ENCODE measurements around the gene ZNF554.

Gene ZNF554
- 3.5 to 14.1 reads per million in 2 experiments for total RNA-seq

DNA sequence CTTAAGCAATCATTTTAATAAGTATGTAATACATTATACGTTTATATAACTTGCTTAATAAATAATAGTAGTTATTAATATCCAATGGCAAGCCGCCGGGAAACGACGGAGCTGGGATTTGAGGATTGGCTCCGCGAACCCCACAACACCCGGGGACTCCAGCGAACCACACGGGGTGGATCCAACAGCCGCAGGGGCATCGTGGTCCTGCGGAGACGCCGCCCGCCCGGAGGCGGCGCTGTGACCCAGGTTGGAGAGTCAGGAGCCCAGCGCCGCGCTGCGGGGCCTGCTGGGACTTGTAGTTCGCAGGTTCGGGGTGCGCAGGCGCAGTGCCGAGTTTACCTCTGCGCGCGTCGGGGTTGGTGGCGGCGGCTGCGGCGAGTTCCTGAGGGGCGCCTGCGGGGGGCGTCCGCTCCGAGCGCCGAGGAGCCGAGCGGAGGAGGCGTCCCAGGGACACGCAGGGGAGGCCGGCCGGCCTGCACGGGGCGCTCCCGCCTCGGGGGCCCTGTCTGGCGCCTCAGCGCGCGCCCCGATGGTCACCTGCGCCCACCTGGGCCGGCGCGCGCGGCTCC lies at the start of gene ZNF554:
TSS of gene ZNF554 (plus strand) at position 329 of the 572 bp plus-strand sequence. CDS start at position 533, 204 bp downstream.
- DNase-seq (ENCODE audit: low read depth), result peak; percentile 97

DNA sequence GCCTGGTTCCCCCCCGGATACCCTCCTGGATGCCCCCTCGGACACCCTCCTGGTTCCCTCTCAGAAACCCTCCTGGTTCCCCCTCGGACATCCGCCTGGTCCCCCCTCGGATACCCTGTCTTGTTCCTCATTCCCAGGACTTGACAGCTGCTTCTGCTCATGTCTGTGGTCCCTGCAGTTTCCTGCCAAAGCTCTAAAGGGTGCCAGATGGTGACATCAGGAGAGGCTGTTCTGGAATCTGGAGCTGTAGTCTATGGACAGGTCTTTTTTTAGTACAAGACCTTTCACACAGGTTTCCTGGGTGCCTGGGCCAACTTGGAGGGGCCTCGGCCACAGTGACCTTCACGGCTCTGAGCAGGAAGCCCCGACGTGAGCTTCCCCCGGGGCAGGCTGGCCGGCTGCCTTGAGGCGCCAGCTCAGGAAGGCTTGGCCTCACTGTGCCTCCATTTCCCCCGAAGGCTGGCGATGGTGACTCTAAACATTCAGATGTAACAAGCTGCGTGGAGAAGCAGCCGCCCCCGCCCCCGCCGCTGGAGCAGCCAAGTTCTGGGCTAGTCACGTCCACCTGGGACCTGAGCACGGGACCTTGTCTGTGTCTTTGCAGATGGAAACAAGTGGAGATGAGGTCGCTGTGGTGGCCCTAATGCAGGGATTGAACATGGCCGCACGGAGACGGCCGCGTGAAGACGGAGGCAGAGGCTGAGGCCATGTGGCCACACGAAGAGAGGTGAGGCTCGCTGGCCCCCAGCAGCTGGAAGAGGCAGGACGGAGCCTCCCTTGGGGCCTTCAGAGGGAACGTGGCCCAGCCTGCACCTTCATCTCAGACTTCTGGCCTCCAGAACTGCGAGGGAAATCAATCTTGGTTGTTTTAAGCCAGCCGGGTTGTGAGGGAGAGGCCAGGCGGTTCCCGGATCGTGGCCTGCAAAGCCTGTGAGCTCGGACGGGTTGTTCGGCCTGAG lies 49.3 kb upstream of the ZNF554 start:
- no peak for DNase-seq (ENCODE audit: low read depth)

DNA sequence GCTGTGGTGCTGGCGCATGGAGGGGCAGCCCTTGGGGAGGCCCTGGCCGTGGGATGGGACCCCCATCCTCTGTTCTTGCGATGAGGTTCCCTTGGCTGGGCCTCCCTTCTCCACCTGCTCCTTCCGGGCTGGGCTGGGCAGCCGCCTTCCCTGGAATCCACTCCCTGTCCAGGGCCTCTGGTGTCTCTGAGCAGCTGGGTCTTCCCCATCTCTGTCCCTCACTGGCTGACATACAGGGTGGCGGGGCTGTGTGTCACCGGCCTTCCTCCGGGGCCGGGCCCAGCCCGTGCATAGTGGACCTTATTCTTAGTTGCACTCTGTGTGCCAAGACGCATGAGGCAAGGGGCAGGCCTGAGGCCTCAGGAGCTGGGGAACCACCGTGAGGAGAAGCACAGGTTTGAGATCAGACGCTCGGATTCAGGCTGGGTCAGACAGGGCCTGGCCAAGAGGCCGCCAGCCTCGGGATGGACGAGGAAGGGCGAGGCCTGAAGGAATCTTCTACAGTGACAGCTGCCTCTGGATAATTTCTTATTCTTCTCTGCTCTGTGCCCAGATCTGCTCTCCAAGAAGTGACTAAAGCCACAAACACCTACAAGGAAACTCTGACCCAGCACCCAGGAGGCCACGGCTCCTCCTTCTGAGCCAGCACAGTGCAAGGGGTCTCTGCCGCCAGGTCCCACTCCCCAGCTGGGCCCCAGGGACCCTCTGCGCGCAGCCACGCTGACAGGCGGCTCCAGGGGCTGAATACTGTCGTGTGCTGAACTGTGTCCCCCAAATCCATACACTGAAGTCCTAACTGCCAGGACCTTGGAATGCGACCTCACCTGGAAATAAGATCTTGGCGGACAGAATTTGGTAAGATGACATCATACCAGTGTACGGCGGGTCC lies 47.6 kb upstream of the ZNF554 start:
- DNase-seq (ENCODE audit: low read depth), result no peak

DNA sequence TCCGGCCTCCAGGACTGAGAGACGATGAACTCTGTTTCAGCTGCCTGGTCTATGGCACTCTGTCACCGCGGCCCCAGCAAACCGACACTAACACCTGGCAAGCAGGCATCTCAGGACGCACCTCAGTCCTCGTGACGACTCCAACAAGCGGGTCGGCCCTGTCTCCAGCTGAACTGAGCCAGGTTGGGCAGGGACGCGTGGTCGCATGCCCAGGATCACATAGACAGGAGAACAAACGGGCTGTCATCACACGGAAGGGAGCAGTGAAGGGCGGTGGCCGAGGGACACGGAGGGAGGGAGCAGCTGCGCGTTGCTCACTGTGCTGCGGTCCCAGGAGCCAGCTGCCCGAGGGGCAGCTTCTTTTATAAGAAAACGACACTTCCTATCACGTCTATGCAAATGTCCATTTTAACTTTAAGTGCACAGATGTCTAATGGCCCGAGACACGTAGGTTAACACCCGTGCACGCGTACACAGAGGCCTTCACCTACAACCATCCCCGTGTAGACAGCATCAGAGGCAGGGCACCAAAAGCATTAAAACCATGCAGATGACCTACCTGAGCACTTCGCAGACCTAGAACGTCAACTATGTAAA lies 45.5 kb upstream of the ZNF554 start:
- DNase-seq (ENCODE audit: low read depth), result no peak

DNA sequence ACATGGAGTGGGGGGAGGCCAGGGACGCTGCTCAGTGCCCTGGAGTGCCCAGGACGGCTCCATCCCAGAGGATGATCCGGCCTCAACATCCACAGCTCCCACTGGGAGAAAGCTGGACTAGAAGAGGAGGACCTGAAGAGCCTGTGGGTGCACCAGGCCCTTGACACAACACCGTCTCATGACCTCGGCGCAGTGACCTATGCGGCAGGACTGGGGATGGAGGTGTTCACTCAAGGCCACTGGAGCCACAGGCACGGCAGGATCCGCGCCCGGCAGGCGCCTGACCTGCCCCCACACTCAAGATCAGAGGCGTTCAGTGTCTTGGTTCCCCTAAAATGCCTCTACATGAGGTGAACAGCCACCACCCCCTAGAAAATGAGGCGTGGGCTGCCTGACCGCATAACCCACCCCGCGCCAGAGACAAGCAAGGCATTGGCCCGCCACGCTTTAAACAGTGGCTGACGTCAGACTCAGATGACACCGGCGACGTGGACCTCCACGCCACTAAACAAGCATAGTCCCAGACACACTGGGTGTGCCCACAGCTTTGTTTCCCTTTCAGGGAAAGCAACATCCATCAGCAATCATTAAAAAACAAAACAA lies 44.6 kb upstream of the ZNF554 start:
- no peak for DNase-seq (ENCODE audit: low read depth)

DNA sequence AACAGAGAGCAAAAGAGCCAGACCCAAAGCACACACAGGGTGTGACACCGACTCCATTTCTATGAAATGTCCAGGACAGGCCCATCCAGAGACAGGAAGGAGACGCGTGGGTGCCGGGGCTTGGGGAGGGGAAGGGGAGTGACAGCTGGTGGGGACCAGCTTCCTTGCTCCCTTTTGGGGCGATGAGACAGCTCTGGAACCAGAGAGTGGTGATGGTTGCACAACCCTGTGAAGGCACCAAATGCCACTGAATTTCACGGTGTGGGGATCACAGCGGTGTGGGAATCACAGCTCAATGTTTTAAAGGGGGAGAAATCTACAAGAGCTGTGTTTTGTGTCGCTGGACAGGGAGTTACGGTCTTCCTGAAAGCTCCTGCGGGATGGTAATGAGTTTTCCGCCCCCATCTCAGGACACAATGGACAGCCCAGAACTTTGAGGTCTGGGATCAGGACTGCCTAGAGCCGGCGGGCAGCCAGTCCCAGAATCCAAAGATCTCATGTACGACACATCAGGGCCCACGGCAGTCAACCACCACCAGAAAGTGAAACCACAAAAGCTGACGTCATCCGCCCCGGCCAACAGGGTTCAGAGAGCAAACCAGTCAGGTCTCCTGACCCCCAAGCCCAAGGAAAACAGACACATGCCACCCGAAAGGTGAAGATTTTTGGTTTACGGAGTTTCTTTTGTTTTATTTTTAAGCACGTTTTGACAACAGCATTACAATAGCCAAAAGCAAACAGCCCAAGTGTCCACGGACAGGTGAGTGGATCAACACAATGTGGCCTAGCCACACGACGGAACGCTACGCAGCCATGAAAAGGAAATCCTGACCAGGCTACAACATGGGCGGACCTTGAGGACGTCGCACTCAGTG lies 43.9 kb upstream of the ZNF554 start:
- peak; percentile 41 for DNase-seq (ENCODE audit: low read depth)

DNA sequence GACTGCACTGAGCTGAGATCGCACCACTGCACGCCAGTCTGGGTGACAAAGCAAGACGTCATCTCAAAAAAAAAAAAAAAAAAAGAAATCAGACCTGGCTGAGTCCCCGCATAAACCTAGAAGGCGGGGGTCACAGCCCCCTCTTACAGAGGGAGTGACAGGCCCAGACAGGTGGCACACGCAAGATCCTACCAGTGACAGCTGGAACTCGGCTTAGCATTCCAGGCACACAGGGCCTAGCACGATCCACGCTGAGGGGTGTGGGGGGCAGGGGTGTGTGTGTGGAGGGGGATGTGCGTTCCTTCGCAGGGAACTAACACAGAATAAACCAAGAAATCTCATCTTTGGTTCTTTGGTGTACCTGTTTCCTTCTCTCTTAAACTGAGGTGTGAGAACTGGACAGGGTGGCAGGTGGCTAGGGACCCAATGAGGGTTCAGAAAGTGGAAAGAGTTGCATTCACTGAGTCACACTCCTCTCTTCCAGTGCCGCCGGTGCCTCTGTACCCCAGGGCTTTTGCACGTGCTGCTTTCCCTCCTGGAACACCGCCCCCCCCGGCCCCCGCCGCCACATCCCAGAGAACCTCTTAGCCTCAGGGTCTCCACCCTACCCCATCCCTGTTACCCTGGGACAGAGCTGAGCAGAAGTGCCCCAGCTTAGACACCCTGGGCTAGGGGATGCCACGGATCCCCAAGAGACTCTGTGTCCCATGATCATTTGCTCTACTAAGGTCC lies 41.5 kb upstream of the ZNF554 start:
- DNase-seq (ENCODE audit: low read depth), result no peak

DNA sequence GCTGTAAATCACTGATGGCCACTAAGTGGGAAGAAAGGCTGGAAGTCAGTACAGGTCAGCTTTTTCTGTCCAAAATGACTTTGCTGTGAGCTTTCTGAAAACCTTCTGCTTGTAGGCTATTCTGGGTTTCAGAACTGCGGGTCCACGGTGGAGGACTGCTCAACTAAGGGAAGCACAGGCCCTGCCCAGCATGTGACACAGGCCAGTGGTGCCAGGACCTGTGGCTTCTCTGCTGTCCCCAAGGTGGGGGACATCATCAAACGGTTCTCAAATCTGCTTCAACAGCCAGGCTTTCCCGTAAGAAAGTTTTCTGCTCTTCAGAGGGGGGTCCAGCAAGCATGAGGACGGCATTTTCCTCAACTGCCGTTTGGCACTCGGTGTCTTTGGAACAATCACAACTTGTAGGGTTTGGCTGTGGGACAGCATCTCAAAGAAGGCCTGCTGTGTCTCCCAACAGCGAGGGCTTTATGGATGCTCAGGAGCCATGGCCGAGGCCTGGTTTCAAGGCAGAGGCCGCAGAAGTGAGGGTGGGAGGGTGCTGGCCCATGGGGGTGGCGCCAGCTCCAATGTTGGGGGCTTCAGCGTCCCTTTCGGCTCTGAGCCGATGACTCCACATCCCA lies 40.4 kb upstream of the ZNF554 start:
- no peak for DNase-seq (ENCODE audit: low read depth)

DNA sequence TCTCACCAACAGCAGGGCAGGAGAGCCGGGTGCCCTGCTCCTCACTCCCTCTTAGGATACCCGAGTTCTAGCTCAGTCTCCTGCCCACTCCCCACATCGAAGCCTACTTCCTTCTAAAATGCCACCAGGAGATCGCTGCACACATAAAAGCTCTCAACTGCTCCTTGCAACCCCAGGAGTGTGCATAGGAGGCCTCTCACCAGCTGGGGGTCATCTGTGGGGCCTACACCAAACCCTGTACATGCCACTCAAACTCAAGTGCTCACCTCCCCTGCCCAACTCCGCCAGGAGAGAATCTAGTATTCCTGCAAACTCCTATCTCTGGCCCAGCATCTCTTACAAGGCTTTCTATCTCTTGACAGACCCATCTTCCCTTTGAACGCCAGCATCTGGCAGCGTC lies 39.4 kb upstream of the ZNF554 start:
- no peak for DNase-seq (ENCODE audit: low read depth)

DNA sequence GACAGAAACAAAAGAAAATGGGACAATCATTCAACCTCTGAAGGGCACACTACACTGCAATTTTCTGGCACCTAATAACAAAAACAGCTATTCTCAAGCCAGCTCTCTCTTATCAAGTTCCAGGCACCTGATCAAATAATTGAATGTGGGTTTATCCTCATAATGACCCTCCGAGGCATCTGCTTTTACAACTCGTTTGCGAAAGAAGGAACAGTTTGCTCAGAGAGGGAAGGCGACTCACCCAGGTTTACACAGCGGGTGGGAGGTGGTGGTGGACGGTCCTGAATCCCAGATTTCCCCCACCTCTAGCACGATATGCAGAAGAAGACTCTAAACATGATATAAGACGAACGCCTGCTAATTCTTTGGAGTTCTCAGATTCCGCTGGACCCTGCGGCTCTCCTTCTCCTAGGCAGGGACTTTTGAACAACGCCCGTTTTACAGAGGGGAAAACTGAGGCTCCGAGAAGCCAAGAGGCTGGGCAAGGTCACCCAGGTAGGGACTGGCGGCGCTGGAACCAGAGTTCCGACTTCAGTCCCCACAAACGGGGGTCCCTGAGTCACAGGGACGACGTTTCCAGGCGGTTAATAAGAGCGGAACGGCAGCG lies 37.2 kb upstream of the ZNF554 start:
- DNase-seq (ENCODE audit: low read depth), result no peak

DNA sequence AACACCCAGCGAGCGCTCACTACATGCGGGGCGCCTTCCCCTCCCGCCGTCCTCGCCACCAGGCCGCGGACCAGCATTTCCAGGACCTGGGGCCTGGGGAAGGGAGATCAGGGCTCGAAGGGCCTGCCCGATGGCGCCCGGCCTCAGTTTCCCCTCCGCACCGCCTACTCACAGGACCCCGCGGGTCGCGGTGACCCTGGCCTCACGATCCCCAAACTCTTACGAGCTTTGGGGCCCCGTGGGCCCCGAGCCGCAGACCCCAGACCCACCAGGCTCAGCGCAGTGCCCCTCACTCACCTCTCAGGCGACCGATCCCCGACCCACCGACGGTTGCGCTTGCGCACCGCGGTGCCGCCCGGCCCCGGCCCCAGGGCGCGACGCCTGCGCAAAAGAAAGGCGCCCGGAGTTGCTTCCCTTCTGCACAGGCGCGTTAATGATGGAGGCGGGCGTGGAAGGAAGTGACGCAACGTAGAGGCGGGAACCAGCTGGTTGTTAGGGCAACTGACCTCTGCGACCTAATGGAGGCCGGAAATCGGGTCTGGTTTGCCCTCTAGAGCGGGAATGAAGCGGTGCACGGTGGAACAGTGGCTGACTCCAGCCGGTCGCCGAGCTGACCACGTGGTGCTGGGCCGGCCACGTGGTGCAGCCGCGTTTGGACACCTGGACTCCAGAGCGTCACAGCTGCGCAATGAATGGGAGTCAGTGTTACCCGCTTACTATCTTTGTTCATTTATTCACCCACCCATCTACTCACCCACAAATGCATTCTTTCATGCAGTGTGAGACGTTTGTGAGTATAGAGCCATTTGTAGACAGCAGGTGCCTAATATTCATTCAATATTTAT lies 36.5 kb upstream of the ZNF554 start, which contains the start of gene SGTA:
TSS of gene SGTA (minus strand) at position 338 of the 845 bp plus-strand sequence. CDS start 14,205 bp downstream, outside the sequence.
- DNase-seq (ENCODE audit: low read depth), result peak; percentile 93

DNA sequence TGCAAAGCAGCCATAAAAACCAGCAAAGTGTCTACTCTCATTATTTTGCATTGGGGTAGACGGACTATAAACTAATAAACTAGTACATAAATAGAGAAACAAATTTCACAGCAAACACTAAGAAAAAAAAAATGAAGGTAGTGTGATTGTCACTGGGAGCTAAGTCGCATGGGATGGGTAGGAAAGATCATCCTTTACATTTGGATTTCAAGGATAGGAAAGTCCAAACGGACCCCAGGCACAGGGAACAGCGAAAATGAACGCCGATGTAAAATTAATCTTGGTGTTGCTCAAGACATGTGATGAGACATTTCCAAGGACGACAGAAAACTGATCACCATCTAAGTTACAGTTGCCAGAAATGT lies 35.9 kb upstream of the ZNF554 start:
- DNase-seq (ENCODE audit: low read depth), result no peak

DNA sequence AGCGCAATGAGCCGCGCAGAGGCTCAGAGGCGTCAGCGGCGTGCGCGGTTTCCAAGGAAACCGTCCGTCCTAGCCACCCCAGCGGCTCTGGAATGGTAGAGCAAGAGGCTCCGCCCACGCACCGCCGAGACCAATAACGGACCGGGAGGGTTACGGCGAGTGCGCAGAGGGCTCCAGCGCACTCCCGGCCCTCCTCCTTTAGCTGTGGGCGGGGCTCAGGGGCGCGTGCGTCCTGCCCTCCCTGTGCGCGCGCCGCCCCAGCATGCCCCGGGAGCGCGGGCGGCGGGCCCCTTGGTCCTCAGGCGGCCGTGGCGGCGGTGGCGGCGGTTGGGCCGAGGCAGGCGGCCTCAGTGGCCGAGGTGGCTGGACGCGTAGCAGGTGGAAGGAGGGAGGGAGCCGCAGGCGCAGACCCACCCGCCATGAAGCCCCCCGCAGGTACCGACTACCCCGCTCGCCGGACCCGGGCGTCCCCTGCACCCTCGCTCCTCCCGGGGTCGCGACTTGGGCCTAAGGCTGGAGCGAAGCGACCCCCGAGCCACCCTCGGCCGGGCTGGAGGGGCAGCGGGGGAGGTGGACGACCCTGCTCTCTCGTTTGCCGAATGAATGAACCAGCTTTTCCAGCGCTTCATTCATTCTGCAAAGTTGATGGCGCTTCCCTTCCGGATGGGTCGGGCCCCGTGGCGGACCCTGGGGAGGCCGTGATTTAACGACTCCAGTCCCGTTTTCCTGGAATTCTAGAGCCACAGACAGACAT lies 34.2 kb upstream of the ZNF554 start, which contains the start of gene THOP1:
TSS of gene THOP1 (plus strand) at position 260 of the 754 bp plus-strand sequence. CDS start at position 420, 160 bp downstream.
- peak; percentile 99 for DNase-seq (ENCODE audit: low read depth)

DNA sequence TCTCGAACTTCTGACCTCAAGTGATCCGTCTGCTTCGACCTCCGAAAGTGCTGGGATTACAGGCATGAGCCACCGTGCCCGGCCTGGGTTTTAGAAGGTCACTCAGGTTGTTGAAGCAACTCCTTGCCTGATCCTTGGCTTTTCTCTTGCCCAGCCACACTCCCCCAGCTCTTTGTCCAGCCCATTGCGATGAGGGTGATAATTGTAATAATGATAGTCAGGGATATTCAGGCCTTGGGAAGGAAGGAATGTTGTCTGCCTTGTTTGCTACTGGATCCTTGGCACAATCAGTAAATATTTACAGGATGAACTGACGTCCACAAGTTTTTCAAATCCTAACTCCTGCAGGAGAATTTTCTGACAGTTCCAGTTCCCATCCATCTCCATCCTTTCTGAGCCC lies 32.6 kb upstream of the ZNF554 start:
- no peak for DNase-seq (ENCODE audit: low read depth)

DNA sequence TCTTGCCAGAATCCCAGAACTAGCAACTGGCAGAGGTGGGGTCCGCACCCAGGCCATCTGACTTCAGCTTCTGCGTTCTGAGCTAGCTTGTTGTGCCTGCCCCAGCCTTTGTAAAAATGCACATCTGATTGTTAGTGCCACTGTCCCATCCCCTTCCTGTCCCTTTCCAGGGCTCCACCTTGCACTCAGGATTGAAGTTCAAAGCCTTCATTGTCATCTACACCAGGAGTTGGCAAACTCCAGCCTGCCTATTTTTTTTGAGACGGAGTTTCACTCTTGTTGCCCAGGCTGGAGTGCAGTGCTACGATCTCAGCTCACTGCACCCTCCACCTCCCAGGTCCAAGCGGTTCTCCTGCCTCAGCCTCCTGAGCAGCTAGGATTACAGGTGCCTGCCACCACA lies 31.4 kb upstream of the ZNF554 start:
- no peak for DNase-seq (ENCODE audit: low read depth)

DNA sequence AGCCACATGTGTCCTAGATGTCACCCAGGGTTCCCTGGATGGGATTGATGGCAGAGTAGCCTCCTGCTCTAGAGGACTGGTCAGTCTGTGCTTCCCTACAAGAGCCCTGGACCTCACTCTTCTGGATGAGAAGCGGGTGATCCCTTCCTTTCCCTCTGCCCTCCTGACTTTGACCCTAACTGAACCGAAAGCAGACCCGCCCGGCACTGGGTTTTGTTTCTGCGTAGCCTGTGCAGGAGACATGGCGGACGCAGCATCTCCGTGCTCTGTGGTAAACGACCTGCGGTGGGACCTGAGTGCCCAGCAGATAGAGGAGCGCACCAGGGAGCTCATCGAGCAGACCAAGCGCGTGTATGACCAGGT lies 29.5 kb upstream of the ZNF554 start:
- no peak for DNase-seq (ENCODE audit: low read depth)

Data from T follicular helper cell (primary cell).